NOMO-1 (cell line): ENCODE results near the gene PAK5.

Experiments
- DNase-seq, 2 experiments: peaks; one replicate each; lab custom pipeline; 2025; ENCODE audit not compliant: unreplicated experiment in 2 of 2; lab: John Stamatoyannopoulos, UW

The PAK5 gene

GRCh38 chr20:9503526-9504245, 335.2 kb downstream of the PAK5 start:
- peak; percentile 80 to 88 for DNase-seq

GRCh38 chr20:9501473-9501872, 337.4 kb downstream of the PAK5 start:
- no peak for DNase-seq

- DNase-seq = peak; percentile 70 to 84
These were observed 338.8 kb downstream of the PAK5 start for GRCh38 chr20:9500121-9500520.

DNA sequence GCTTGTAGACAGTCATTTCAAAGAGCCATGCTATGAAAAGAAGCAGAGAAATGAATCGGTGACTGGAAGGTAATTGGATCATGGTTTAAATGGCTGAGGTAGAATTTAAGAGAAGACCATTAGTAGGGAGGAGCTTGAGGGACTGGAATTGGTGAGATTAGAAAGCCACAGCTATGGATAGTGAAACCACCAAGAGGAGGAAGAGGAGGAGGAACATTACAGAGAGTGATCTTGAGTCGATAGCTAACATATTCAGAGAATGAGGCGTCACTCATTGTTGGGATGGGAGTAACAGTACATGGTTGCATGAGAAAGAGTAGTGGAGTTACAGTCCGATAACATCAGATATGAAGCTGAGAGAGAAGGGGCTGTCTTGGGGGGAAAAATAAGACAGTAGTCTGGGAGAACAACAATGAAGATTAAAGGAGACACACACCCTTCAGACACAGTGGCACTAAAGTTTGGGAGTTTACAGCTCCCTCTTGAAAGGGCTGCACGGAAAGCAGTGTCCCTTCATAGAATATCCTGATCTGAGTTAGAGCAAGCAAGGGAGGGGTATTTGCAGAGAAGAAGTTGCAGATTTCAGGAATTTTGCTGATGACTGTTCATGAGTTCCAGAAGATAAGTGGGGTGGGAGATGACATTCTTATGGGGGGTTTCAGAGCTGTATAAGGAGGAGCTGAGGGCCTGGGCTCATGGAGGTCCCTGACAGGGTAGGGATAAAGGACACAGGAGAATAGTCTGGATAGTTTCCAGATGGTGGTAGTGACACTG, 339.6 kb downstream of the PAK5 start:
- DNase-seq = peak; percentile 19 to 46

GRCh38 chr20:9498322-9498721, 340.6 kb downstream of the PAK5 start:
- peak; percentile 54 to 76 for DNase-seq

DNA sequence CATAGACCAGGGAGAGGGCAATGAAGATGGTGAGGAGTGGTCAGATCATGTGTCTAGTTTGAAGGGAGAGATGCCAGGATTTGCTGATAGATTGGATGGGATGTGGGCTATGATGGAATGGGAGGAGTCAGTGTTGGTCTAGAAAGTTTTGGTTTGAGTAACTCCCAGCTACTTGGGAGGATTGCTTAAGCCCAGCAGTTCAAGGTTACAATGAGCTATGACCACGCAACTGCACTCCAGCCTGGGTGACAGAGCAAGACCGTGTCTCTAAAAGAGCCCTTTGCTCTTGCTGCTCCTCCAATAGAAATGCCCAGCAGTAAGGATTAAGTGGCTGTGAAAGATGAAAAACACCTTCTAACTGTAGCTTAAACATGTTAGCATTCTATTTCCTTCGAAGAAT, 342.7 kb downstream of the PAK5 start:
- DNase-seq = peak in 1 of 2 experiments; percentile 23

DNA sequence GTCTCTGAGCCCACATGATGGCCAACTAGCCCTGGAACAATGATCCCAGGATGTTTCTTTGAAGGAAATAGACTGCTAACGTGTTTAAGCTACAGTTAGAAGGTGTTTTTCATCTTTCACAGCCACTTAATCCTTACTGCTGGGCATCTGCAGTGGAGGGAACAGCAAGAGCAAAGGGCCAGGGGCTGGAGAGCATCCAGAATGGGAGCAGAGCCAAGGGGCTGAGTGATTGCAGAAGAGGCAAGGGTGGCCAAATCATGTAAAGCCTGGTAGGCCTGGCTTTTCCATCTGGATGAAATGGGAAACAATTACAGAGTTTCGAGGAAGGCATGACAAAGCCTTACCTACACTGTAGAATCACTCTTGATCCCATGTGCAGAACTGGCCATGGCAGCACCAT, 343.2 kb downstream of the PAK5 start:
- no peak for DNase-seq

GRCh38 chr20:9493803-9494202, 345.1 kb downstream of the PAK5 start:
- no peak for DNase-seq

- DNase-seq = no peak
These were observed 346.8 kb downstream of the PAK5 start for GRCh38 chr20:9492067-9492466.

DNA sequence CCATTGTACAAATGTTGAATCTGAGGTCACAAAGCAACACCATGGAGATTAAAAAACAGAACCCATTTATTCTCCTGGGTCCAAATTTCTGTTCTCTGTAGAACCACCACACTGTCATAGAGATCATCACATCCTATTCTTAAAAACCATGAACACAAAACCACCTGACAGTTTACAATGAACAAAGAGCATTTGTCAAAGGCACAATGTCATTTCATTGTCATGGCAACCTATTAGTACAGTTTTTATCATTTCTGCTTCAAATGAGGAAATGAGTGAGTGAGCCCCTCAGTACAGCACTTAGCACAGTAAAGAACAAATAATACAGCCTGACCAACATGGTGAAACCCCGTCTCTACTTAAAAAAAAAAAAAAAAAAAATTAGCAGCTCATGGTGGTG, 347.6 kb downstream of the PAK5 start:
- peak; percentile 17 to 79 for DNase-seq

GRCh38 chr20:9490631-9491030, 348.2 kb downstream of the PAK5 start:
- no peak for DNase-seq

- DNase-seq = no peak
These were observed 348.7 kb downstream of the PAK5 start for GRCh38 chr20:9490161-9490560.

- peak in 1 of 2 experiments; percentile 12 for DNase-seq
These were observed 350.8 kb downstream of the PAK5 start for GRCh38 chr20:9488063-9488462.
